OCI-LY1 (cell line): ENCODE results near the gene SLC9A4.

Source experiments
- H2AFZ ChIP-seq: fragments of 200-600 bp; sonication (generic), shearing (Covaris generic); 2 replicates; pipeline ENCODE4 v1.6.0; 2014; ENCODE audit warnings: antibody characterized with exemption, mild to moderate bottlenecking, low read length
- H3F3A ChIP-seq: fragments of 200-600 bp; sonication (generic), shearing (Covaris generic); 2 replicates; pipeline ENCODE4 v1.6.0; 2014; ENCODE audit warnings: mild to moderate bottlenecking, antibody characterized with exemption, low read length, moderate library complexity; ENCODE audit not compliant: insufficient read depth
- H3K27ac ChIP-seq: fragments of 200-600 bp; sonication (generic); 2 replicates; pipeline ENCODE4 v1.5.1; 2014; ENCODE audit warnings: low read length, mixed run types, mild to moderate bottlenecking, low read depth; ENCODE audit not compliant: poor library complexity, severe bottlenecking
- H3K27me3 ChIP-seq: fragments of 200-600 bp; sonication (generic); 2 replicates; pipeline ENCODE4 v1.6.0; 2014; ENCODE audit warnings: antibody characterized with exemption, mild to moderate bottlenecking, low read length, moderate library complexity; ENCODE audit not compliant: insufficient read depth
- H3K36me3 ChIP-seq: fragments of 200-600 bp; sonication (generic); 2 replicates; pipeline ENCODE4 v1.6.1; 2014; ENCODE audit warnings: mild to moderate bottlenecking, antibody characterized with exemption, low read length, moderate library complexity, mixed read lengths; ENCODE audit not compliant: insufficient read depth
- H3K4me1 ChIP-seq: fragments of 200-600 bp; sonication (generic); 2 replicates; pipeline ENCODE4 v1.5.1; 2014; ENCODE audit warnings: mild to moderate bottlenecking, low read length, moderate library complexity; ENCODE audit not compliant: insufficient read depth, severe bottlenecking
- H3K4me2 ChIP-seq: fragments of 200-600 bp; sonication (generic), shearing (Covaris generic); 2 replicates; pipeline ENCODE4 v1.6.1; 2014; ENCODE audit warnings: low read length
- H3K4me3 ChIP-seq: fragments of 200-600 bp; sonication (generic); 2 replicates; pipeline ENCODE4 v1.5.1; 2014; ENCODE audit warnings: low read length, low read depth, mild to moderate bottlenecking, mixed read lengths; ENCODE audit not compliant: poor library complexity, severe bottlenecking
- H3K79me2 ChIP-seq: fragments of 200-600 bp; shearing (Covaris generic); 2 replicates; pipeline ENCODE4 v1.6.1; 2016; ENCODE audit warnings: mixed run types, low read length, mixed read lengths; ENCODE audit not compliant: insufficient read depth
- H3K9ac ChIP-seq: fragments of 200-600 bp; sonication (generic), shearing (Covaris generic); 2 replicates; pipeline ENCODE4 v1.6.1; 2014; ENCODE audit warnings: mild to moderate bottlenecking, low read length, mixed read lengths
- H3K9me2 ChIP-seq: fragments of 200-600 bp; sonication (generic), shearing (Covaris generic); 2 replicates; pipeline ENCODE4 v1.6.1; 2014; ENCODE audit warnings: low read depth, mild to moderate bottlenecking, low read length, mixed read lengths
- H3K9me3 ChIP-seq: fragments of 200-600 bp; shearing (Covaris generic); 2 replicates; pipeline ENCODE4 v1.6.1; 2014; ENCODE audit warnings: low read length, mixed read lengths
- H4K20me1 ChIP-seq: fragments of 200-600 bp; sonication (generic), shearing (Covaris generic); 2 replicates; pipeline ENCODE4 v1.6.0; 2016; ENCODE audit warnings: mild to moderate bottlenecking, low read length; ENCODE audit not compliant: insufficient read depth
- EZH2 ChIP-seq: fragments of 200-600 bp; sonication (generic), shearing (Covaris generic); IDR thresholded peaks from 2 replicates; pipeline ENCODE4 v1.8.0; 2017; ENCODE audit warnings: borderline replicate concordance, mixed run types, mild to moderate bottlenecking, antibody characterized with exemption, low read length, moderate library complexity, mixed read lengths
- TF ChIP-seq, protein P1 (sequence below): fragments of 200-600 bp; sonication (generic), shearing (Covaris generic); IDR thresholded peaks from 2 replicates; pipeline ENCODE4 v1.5.1; 2017; ENCODE audit warnings: mild to moderate bottlenecking, antibody characterized with exemption, low read length, moderate library complexity, mixed read lengths

The SLC9A4 gene

DNA sequence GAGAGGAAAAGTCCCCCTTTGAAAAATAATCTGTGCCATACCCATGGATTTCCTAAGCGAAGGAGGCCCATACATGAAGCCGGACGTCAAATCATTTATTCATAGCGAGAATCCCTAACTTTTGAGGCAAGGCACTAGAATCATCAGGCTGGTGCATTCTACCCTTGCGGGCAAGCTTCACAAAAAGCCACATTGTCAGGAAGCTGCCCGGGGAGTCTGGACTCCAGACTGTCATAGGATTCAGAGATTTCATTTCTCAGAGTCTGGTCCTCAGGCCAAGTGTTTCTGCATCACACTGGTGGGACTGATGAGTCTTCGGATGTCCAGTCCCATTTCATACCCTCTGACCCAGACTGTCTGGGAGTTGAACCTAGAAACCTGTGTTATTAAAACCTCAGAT is 8.9 kb downstream of the SLC9A4 start:
- Histone ChIP-seq H2AFZ (no peak overlapping the region), H3K9ac (no peak overlapping the region), H3K79me2 (no peaks in the 10 kb centered on the region), H3K4me3 (no peak overlapping the region), H3K36me3 (no peaks in the 10 kb centered on the region), H3K9me3 (no peaks in the 10 kb centered on the region), H3K4me1 (no peaks in the 10 kb centered on the region), H3K4me2 (no peak overlapping the region), H3F3A (no peaks in the 10 kb centered on the region), H3K27ac (no peak overlapping the region), H4K20me1 (no peaks in the 10 kb centered on the region), H3K9me2 (no peaks in the 10 kb centered on the region), H3K27me3 (no peaks in the 10 kb centered on the region; the same call in 1 of the 2 replicates)
- TF ChIP-seq EZH2, result no peak
- TF ChIP-seq, protein P1, sequence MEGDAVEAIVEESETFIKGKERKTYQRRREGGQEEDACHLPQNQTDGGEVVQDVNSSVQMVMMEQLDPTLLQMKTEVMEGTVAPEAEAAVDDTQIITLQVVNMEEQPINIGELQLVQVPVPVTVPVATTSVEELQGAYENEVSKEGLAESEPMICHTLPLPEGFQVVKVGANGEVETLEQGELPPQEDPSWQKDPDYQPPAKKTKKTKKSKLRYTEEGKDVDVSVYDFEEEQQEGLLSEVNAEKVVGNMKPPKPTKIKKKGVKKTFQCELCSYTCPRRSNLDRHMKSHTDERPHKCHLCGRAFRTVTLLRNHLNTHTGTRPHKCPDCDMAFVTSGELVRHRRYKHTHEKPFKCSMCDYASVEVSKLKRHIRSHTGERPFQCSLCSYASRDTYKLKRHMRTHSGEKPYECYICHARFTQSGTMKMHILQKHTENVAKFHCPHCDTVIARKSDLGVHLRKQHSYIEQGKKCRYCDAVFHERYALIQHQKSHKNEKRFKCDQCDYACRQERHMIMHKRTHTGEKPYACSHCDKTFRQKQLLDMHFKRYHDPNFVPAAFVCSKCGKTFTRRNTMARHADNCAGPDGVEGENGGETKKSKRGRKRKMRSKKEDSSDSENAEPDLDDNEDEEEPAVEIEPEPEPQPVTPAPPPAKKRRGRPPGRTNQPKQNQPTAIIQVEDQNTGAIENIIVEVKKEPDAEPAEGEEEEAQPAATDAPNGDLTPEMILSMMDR, result no peak

DNA sequence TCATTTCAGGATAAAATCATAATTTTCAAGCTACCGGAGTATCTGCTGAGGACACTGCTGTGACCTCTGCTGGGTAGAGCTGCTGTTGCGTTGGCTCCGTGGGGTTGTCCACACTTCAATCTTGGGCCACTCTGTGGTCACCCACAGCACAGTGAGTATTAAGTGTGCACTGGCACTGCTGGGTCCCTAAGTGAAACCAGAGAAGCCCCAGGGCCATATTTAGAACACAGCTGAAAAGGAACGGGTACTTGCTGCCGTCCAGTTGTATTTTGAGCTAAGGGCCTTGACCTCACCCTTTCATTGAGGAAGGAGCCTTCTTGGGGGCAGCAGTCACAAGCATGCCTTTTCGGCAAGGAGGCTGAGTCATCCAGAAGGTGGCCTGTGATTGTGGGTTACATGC is 10.1 kb downstream of the SLC9A4 start:
- Histone ChIP-seq H3K27me3 (no peaks in the 10 kb centered on the region; the same call in 1 of the 2 replicates), H3K4me2 (no peak overlapping the region), H3K79me2 (no peaks in the 10 kb centered on the region), H3K9me2 (no peaks in the 10 kb centered on the region), H3K9me3 (no peaks in the 10 kb centered on the region), H3F3A (no peaks in the 10 kb centered on the region), H3K4me3 (no peak overlapping the region), H3K9ac (no peak overlapping the region), H3K36me3 (no peaks in the 10 kb centered on the region), H3K4me1 (no peaks in the 10 kb centered on the region), H2AFZ (no peak overlapping the region), H4K20me1 (no peaks in the 10 kb centered on the region), H3K27ac (no peak overlapping the region)
- TF ChIP-seq, protein P1, result no peak
- TF ChIP-seq EZH2, result no peak

DNA sequence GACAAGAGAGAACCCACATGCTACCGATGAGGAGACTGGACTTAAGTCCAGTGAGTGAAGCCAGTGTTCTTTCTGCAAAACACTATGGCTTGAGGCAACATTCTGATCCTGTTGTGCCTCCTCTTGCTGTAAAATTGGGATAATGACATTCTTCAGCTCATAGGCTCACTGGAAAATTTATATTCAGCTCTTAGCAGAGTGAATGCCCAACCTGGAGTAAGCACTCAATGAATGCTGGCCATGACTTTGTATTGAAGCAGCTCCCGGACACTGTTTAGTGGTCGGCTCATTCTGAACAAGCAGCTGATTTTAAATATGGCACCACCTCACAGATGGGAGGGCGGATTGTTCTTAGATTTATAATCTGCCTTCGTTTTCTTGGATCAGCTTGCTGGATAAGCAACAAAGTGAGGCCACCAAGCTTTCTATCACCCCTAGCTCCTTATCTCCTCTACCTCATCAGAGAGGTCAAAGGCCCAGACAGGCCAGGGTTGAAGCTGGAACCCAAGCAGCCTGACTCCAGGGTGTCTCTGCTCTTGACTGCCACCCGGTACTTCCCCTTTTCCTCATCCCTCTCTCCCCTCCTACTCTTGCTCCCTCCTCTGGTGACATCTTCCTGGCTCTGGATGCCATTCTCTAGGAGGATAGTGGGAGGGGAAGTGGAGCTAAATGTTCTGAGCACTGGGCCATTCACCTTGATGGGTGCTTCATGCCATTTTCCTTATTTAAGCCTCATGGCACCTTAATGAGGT is 11.5 kb downstream of the SLC9A4 start:
- H3F3A ChIP-seq, result no peaks in the 10 kb centered on the region
- no peaks in the 10 kb centered on the region; the same call in 1 of the 2 replicates for H3K27me3 ChIP-seq
- H3K4me1 ChIP-seq, result no peaks in the 10 kb centered on the region
- TF ChIP-seq, protein P1, result no peak
- no peak for TF ChIP-seq EZH2
- H3K9me2 ChIP-seq, result no peaks in the 10 kb centered on the region
- no peaks in the 10 kb centered on the region for H3K9me3 ChIP-seq
- H3K4me3 ChIP-seq, result no peak overlapping the region
- H3K79me2 ChIP-seq, result no peaks in the 10 kb centered on the region
- no peaks in the 10 kb centered on the region for H4K20me1 ChIP-seq
- H3K36me3 ChIP-seq, result no peaks in the 10 kb centered on the region
- H3K4me2 ChIP-seq, result no peak overlapping the region
- H2AFZ ChIP-seq, result no peak overlapping the region
- H3K9ac ChIP-seq, result no peak overlapping the region
- H3K27ac ChIP-seq, result no peak overlapping the region
